Raji (cell line): ENCODE measurements around the gene DZIP3.

Experiments used
- POLR2A ChIP-seq: IDR thresholded peaks from 2 replicates; pipeline ENCODE4 v1.6.1; 2011; ENCODE audit warnings: low read depth, low read length, control low read depth; ENCODE audit not compliant: insufficient read depth

DZIP3 gene

GRCh38 chr3:108728934-108729333, 139.4 kb downstream of the DZIP3 start:
- TF ChIP-seq POLR2A: no peak

DNA sequence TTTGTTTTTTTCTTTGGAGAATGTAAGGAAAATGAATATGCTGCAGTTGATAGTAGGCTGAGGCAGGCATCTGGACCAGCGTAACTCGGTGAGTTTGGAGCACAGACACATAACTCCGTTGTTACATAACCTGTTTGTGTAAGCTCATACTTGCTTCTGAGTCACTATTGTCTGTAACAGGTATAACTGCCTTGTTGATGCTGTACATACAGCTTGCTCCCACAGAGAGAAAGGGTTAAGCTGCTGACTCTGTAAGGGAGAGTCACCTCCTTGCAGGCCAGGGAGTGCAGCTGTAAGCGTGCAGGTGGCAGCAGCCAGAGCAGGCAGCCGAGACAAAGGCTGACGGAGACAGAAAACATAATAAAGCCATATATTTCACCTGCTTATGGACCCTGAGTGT, 147.3 kb downstream of the DZIP3 start:
- TF ChIP-seq POLR2A: no peak

GRCh38 chr3:108742929-108743328, 153.4 kb downstream of the DZIP3 start:
- no peak for TF ChIP-seq POLR2A
